GM19455 (cell line): Measurements from ENCODE around the gene DAND5.
"Not testable (repeated sequence)": the region's sequence is repeated elsewhere in the genome, so short reads cannot be mapped to it uniquely, and the experiment has no call there.

Experiments
- ATAC-seq: cut with Tn5 transposase; IDR thresholded peaks from one replicate; pipeline ENCODE4 v1.9.1; 2021; ENCODE audit not compliant: unreplicated experiment

DAND5 gene

GRCh38 chr19:12945479-12946091 lies 23.8 kb upstream of the DAND5 start, which contains the start of gene RAD23A:
Gene RAD23A, plus strand, starts transcription at chr19:12945862. Its CDS starts 87 bp downstream, at chr19:12945949.
- ATAC-seq: peak; percentile 70

DNA sequence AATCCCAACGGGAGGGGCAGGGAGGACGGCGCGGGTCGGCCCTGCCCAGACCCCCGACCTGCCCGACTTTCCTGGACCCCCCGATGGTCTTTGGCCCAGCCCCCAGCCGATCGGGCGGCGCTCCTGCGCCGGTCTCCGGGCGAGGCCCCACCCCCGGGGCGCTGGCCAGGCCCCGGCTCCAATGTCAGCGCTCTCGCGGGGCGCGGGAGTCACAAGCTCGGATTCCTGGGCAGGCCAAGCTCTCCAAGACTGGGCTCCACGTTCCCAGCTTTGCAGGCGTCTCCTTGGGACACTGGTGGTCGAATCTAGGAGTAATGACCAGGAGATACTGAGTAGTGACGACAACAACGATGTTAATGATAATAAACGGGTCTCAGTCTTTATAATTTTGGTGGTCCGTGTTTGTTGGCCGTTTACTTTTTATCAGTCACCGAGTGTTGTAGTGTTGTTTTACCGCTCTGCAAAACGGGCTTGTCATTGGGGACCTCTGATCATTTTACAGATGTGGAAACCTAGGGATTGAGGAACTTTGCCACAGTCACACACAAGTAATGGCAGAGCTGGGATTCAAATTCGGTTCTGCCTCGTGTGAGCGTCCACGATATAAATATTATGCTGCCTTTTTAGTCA lies 23.2 kb upstream of the DAND5 start:
- peak; percentile 27 for ATAC-seq

GRCh38 chr19:12946731-12947496 lies 22.5 kb upstream of the DAND5 start:
- ATAC-seq: no peak

- ATAC-seq: no peak
Observed at GRCh38 chr19:12947702-12948611, 21.4 kb upstream of the DAND5 start.

- ATAC-seq: no peak
Observed at GRCh38 chr19:12948612-12949362, 20.6 kb upstream of the DAND5 start.

- no peak for ATAC-seq
Observed at GRCh38 chr19:12949363-12950283, 19.8 kb upstream of the DAND5 start.

- ATAC-seq: not testable (repeated sequence)
Observed at GRCh38 chr19:12952050-12952449, 17.3 kb upstream of the DAND5 start.

- ATAC-seq: no peak
Observed at GRCh38 chr19:12952488-12953137, 16.8 kb upstream of the DAND5 start.

DNA sequence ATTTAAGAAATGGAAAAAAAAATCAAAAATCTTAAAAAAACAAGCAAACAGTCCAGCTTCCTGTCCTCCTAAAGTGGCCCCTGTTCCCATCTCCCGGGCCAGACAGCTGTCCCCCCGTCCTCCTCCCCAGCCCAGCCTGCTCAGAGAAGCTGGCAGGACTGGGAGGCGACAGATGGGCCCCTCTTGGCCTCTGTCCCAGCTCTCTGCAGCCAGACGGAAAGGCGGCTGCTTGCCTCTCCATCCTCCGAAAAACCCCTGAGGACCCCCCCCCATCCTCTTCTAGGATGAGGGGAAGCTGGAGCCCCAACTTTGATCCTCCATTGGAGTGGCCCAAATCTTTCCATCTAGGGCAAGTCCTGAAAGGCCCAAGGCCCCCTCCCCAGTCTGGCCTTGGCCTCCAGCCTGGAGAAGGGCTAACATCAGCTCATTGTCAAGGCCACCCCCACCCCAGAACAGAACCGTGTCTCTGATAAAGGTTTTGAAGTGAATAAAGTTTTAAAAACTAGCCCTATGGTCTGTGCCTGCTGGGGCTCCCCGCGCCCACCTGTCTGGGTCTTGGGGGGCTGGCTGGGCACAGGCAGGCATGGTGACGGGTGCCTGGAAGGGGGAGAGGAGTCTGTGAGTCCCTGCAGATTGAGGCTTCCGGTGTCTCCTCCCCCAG lies 16.1 kb upstream of the DAND5 start:
- ATAC-seq: no peak

GRCh38 chr19:12953799-12954611 lies 15.4 kb upstream of the DAND5 start:
- ATAC-seq: no peak

- ATAC-seq: no peak
Observed at GRCh38 chr19:12954612-12954962, 14.8 kb upstream of the DAND5 start.

DNA sequence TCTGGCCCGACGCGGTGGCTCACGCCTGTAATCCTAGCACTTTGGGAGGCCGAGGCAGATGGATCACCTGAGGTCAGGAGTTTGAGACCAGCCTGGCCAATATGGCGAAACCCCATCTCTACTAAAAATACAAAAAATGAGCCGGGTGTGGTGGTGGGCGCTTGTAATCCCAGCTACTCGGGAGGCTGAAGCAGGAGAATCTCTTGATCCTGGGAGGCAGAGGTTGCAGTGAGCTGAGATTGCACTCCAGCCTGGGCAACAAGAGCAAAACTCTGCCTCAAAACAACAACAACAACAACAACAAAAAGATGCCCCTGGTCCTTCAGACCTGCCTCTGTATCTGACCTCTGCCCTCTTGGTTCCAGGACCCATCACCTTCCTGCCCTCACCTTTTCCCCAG lies 13.8 kb upstream of the DAND5 start:
- ATAC-seq: not testable (repeated sequence)

DNA sequence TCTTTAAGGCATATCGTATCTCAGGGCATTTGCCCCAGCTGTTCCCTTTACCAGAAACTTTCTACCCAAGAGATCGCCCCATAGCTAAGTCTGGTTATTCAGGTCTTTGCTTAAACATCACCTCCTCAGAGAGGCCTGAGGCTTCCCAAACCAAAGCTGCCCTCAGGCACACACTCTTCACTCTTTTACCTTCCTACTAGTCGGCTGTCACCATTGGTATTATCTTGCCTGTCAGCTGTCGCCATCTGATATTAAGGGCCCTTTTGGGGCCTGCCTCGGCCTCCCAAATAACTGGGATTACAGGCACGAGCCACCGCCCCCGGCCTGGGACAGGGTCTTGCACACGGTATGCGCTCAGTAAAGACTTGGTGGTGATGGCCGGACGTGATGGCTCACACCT lies 13.4 kb upstream of the DAND5 start:
- ATAC-seq: no peak

DNA sequence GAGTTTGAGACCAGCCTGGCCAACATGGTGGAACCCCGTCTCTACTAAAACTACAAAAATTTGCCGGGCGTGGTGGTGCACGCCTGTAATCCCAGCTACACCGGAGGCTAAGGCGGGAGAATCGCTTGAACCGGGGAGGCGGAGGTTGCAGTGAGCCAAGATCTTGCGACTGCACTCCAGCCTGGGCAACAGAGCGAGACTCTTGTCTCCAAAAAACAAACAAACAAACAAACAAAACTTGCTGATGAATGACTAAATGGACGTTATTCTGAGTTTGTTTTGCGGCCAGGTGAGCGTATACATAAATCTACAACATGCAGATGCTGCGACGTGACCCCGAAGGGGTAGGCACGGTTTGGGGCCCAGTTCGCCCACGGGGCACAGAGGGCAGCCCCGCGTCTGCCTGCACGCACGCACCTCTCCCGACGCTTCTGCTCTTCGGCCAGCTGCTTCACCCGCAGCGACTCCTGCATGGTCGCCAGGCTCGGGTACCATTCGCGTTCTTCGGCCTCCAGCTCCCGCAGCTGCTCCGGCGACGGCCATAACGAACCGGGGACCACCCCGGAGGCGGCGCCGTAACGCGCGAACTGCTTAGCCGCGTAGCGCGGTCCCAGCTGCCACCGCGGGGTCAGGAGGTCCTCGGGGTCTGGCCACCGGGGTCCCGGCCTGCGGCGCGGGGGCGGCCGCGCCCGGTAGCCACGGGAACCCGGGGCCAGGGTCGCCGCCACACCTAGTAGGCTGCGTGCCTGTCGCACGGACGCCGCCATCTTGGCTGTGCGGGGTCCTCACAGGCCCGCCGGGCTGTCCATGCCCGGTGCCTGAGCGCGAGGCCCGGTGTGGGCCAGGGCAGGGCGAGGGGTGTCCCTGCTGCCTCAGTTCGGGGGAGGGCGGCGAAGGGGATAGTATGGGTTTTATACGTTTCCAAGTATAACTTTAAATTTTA lies 12.7 kb upstream of the DAND5 start, which contains the start of gene GADD45GIP1:
TSS of gene GADD45GIP1 (minus strand) at position 778 of the 943 bp plus-strand sequence. CDS start at position 767, 11 bp downstream.
- ATAC-seq: peak; percentile 68

- not testable (repeated sequence) for ATAC-seq
Observed at GRCh38 chr19:12957389-12957952, 11.9 kb upstream of the DAND5 start.

- ATAC-seq: no peak
Observed at GRCh38 chr19:12959481-12959880, 9.9 kb upstream of the DAND5 start.
